Endometrial microvascular endothelial cells (primary cell): ENCODE data around the gene BPI. TPM values are rescaled to one million over a fixed set of nuclear protein-coding genes. Genes with fewer than 3 reads are reported as not detected.
"Not testable (repeated sequence)": the region's sequence is repeated elsewhere in the genome, so short reads cannot be mapped to it uniquely, and the experiment has no call there.

Experiments used
- in situ Hi-C: cut with HindIII; loops from 2 replicates; pipeline ENCODE4 v1.10.0; 2017; ENCODE audit warnings: low sequenced_read_pairs, low pct_unique_long_range_greater_than_20kb; ENCODE audit errors: inconsistent ontology term
- total RNA-seq: library from RNA; depleted of rRNA; stranded (reverse); fragments of >200 nt; gene quantifications from one replicate; pipeline ENCODE4 v1.2.3, GENCODE V29; 2015; ENCODE audit errors: inconsistent ontology term

BPI gene
- total RNA-seq, 1 donor from 2014 or later = not detected

GRCh38 chr20:38275815-38276550, 28.0 kb upstream of the BPI start:
- in situ Hi-C loops = no loop called here

GRCh38 chr20:38277285-38277684, 26.7 kb upstream of the BPI start:
- in situ Hi-C loops = no loop called here

- in situ Hi-C loops = no loop called here
These were observed 26.3 kb upstream of the BPI start for GRCh38 chr20:38277691-38278090.

DNA sequence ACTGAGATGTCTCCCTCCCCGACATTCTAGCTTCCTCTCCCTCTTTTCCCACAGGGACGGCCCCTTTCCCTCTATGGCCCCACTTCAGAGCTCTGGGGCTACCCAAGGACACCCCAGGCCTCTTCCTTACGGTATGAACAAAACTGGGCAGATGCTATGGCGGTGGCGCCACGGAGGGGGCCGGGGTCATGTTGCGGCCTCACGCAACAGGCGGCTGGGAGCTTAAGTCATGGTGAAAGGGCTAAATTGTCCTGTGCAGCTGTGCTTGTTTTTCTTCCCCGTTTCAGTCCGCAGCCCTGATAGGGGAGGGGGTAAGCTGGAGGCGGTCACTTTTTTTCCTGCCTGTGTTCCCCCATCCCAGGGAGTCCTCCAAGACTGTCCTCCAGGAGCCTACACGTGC, 25.8 kb upstream of the BPI start:
- in situ Hi-C loops = no loop called here

GRCh38 chr20:38278763-38279162, 25.2 kb upstream of the BPI start:
- in situ Hi-C loops = no loop called here

DNA sequence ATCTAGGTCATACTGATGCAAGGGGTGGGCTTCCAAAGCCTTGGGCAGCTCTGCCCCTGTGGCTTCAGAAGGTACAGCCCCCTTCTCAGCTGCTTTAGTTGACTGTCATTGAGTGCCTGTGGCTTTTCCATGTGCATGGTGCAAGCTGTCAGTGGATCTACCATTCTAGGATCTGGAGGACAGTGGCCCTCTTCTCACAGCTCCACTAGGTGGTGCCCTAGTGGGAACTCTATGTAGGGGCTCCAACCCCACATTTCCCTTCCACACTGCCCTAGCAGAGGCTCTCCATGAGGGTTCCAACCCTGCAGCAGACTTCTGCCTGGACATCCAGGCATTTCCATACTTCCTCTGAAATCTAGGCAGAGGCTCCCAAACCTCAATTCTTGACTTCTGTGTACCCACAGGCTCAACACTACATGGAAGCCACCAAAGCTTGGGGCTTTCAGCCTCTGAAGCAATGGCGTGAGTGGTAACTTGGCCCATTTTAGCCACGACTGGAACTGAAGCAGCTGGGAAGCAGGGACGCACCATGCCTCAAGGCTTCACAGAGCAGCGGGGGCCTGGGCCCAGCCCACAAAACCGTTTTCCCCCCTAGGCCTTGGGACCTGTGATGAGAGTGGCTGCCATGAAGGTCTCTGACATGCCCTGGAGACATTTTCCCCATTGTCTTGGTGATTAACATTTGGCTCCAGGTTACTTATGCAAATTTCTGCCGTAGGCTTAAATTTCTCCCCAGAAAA, 22.6 kb upstream of the BPI start:
- in situ Hi-C loops = not testable (repeated sequence)

DNA sequence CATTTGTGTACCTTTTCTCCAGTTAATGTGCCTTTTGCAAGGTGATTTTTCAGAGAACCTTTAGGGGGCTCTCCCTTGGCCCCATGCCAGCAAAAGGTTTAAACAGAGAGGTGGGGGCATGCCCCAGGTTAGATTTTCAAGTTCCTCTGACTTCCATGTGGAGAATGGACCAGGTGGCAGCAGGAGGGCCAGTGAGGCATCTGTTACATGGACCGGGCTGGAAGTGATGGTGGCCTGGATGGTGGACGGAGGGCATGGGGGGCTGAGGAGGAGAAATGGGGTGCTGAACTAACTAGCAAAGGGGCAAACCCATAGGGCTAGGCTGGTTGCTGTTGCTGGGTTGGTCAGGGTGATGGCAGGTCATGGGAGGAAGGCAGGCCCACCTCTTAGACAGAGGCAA, 20.7 kb upstream of the BPI start:
- in situ Hi-C loops = no loop called here

GRCh38 chr20:38284066-38284650, 19.8 kb upstream of the BPI start:
- in situ Hi-C loops = not testable (repeated sequence)

- in situ Hi-C loops = no loop called here
These were observed 19.0 kb upstream of the BPI start for GRCh38 chr20:38284893-38285444.

- in situ Hi-C loops = no loop called here
These were observed 17.1 kb upstream of the BPI start for GRCh38 chr20:38286586-38287531.

- in situ Hi-C loops = no loop called here
These were observed 12.8 kb upstream of the BPI start for GRCh38 chr20:38290829-38291814.

DNA sequence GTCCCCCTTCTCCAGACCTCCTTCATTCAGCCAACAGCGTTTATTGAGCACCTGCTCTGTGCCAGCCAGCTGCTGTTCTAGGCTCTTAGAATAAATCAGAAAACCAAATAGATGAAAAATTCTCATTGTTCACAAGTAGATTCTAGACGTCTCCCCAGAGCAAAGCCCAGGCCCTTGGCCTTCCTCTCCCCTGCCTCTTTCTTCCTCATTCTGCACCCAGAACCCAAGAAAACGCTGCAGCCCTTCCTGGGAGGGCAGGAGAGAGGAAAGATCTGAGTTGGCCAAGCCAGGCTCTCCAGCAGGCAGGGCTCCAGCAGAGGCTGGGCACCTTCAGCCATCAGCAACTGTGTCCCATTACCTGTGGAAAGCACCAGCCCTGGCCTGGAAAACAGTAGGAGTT, 12.0 kb upstream of the BPI start:
- in situ Hi-C loops = no loop called here

GRCh38 chr20:38293491-38294065, 10.4 kb upstream of the BPI start:
- in situ Hi-C loops = no loop called here

GRCh38 chr20:38294076-38294591, 9.8 kb upstream of the BPI start:
- in situ Hi-C loops = no loop called here

- in situ Hi-C loops = no loop called here
These were observed 8.1 kb upstream of the BPI start for GRCh38 chr20:38295811-38296210.

DNA sequence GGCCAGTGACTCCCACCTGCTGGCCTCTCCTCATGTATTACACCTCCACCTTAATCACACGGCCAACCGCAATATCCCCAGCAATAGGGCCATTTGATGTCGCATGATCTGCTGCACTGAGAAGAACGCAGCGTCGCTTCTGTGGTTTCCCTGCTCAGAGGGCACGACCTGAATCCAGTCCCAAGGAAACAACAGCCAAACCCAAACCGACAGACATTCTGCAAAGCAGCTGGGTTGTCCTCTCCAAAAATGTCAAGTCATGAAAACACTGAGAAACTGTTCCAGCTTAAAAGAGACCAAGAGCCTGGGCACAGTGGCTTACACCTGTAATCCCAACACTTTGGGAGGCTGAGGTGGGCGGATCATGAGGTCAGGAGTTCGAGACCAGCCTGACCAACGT, 7.5 kb upstream of the BPI start:
- in situ Hi-C loops = no loop called here
